ENCODE measurements around the gene ABCA2.

Gene ABCA2

GRCh38 chr9:136997371-136997770, 30.7 kb downstream of the ABCA2 start:
- Histone ChIP-seq H3K4me2 (ENCODE audit: low read length) (no peak overlapping the region), H2AFZ (ENCODE audit: low read length) (no peak overlapping the region), H3K36me3 (ENCODE audit: insufficient read depth, low read length) (no peaks in the 10 kb centered on the region; the same call in 1 of the 2 replicates), H3K4me1 (ENCODE audit: insufficient read depth, low read length, severe bottlenecking) (peaks cover 27% of the 10 kb centered on the region), H3K9me3 (ENCODE audit: low read length) (no peaks in the 10 kb centered on the region), H3K9me2 (ENCODE audit: low read depth, low read length) (no peaks in the 10 kb centered on the region), H3K4me3 (ENCODE audit: low read depth, low read length, poor library complexity, severe bottlenecking) (no peak overlapping the region), H3K9ac (ENCODE audit: low read length) (no peak overlapping the region), H3K27me3 (ENCODE audit: insufficient read depth, low read length) (no peaks in the 10 kb centered on the region), H4K20me1 (ENCODE audit: insufficient read depth, low read length) (no peaks in the 10 kb centered on the region), H3K27ac (ENCODE audit: low read depth, low read length, poor library complexity, severe bottlenecking) (no peak overlapping the region), H3K79me2 (ENCODE audit: insufficient read depth, low read length) (no peaks in the 10 kb centered on the region), H3F3A (ENCODE audit: insufficient read depth, low read length) (no peaks in the 10 kb centered on the region)
- no peak for TF ChIP-seq EZH2 (IDR thresholded peaks at IDR 0.05; ENCODE audit: borderline replicate concordance, low read length)
- TF ChIP-seq CTCF (IDR thresholded peaks at IDR 0.05; ENCODE audit: low read length) = no peak

DNA sequence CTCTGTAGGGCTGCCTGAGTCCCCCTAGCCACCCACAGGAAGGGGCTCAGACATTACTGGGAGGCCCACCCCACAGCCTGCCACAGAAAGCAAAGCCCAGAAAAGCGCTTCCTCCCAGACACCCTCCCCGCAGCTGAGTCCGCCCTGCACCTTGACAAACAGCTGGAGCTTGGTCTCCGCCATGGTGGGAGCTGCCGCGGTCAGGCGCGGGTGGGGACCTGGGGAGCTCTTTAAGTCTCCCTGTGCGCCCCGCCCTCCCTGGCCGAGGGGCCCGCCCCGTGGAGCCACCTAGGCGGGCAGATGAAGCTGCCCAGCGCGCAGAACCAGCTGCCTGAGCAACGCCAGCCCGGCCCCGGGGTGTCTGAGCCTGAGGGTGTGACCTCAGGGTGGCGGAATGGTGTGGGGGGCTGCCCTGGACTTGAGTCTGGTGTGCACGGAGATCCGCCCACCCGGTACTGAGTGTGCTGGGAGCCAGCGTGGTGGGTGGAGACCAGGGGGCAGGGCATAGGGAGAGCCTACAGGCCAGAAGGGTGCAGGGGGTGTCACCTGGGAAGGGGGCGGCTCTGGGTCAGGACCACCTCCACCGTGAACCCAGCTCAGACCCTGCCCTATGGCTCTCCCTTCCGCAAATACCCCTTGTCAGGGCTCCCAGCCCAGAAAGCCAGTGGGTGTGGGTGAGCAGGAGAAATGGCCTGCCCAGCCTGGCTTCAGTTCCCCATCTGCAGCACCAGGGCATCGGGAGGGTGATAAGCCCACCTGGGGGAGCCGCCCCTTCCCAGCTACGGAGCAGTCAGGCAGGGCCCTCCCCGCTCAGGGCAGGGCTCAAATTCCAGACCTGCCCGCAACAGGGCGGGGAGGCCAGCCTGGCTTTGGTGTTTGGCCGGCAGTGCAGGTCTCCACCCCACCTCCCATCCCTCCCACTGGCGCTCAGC, 31.4 kb downstream of the ABCA2 start, which contains the start of gene CLIC3:
Gene CLIC3 (minus strand): TSS at position 208 of the 932 bp plus-strand sequence. CDS start 25 bp downstream, at position 183.
- H3K9me2 ChIP-seq (ENCODE audit: low read depth, low read length) = no peaks in the 10 kb centered on the region
- H3K27me3 ChIP-seq (ENCODE audit: insufficient read depth, low read length) = no peaks in the 10 kb centered on the region
- peaks cover 27% of the 10 kb centered on the region for H3K4me1 ChIP-seq (ENCODE audit: insufficient read depth, low read length, severe bottlenecking)
- H3K79me2 ChIP-seq (ENCODE audit: insufficient read depth, low read length) = no peaks in the 10 kb centered on the region
- no peak for TF ChIP-seq EZH2 (IDR thresholded peaks at IDR 0.05; ENCODE audit: borderline replicate concordance, low read length)
- no peak for TF ChIP-seq CTCF (IDR thresholded peaks at IDR 0.05; ENCODE audit: low read length)
- 0 out of 2 replicates have a peak within 1 kb of the TSS, but pooled peaks have one; percentile 7 for H3K4me2 ChIP-seq (ENCODE audit: low read length)
- H3K4me3 ChIP-seq (ENCODE audit: low read depth, low read length, poor library complexity, severe bottlenecking) = no peak within 1 kb of the TSS
- no peak within 1 kb of the TSS for H2AFZ ChIP-seq (ENCODE audit: low read length)
- H3K36me3 ChIP-seq (ENCODE audit: insufficient read depth, low read length) = no peaks in the 10 kb centered on the region; the same call in 1 of the 2 replicates
- H3K9me3 ChIP-seq (ENCODE audit: low read length) = no peaks in the 10 kb centered on the region
- H3F3A ChIP-seq (ENCODE audit: insufficient read depth, low read length) = no peaks in the 10 kb centered on the region
- H3K27ac ChIP-seq (ENCODE audit: low read depth, low read length, poor library complexity, severe bottlenecking) = no peak within 1 kb of the TSS
- no peak within 1 kb of the TSS for H3K9ac ChIP-seq (ENCODE audit: low read length)
- H4K20me1 ChIP-seq (ENCODE audit: insufficient read depth, low read length) = no peaks in the 10 kb centered on the region

GRCh38 chr9:136995772-136996311, 32.2 kb downstream of the ABCA2 start:
- H3K9me2 ChIP-seq (ENCODE audit: low read depth, low read length) = no peaks in the 10 kb centered on the region
- H3F3A ChIP-seq (ENCODE audit: insufficient read depth, low read length) = no peaks in the 10 kb centered on the region
- H3K27me3 ChIP-seq (ENCODE audit: insufficient read depth, low read length) = no peaks in the 10 kb centered on the region
- H3K79me2 ChIP-seq (ENCODE audit: insufficient read depth, low read length) = no peaks in the 10 kb centered on the region
- no peak overlapping the region for H3K4me3 ChIP-seq (ENCODE audit: low read depth, low read length, poor library complexity, severe bottlenecking)
- H3K9me3 ChIP-seq (ENCODE audit: low read length) = no peaks in the 10 kb centered on the region
- no peak overlapping the region for H3K9ac ChIP-seq (ENCODE audit: low read length)
- no peak for TF ChIP-seq CTCF (IDR thresholded peaks at IDR 0.05; ENCODE audit: low read length)
- no peak for TF ChIP-seq EZH2 (IDR thresholded peaks at IDR 0.05; ENCODE audit: borderline replicate concordance, low read length)
- H3K27ac ChIP-seq (ENCODE audit: low read depth, low read length, poor library complexity, severe bottlenecking) = no peak overlapping the region
- H3K36me3 ChIP-seq (ENCODE audit: insufficient read depth, low read length) = no peaks in the 10 kb centered on the region; the same call in 1 of the 2 replicates
- H3K4me2 ChIP-seq (ENCODE audit: low read length) = no peak overlapping the region
- no peak overlapping the region for H2AFZ ChIP-seq (ENCODE audit: low read length)
- no peaks in the 10 kb centered on the region for H4K20me1 ChIP-seq (ENCODE audit: insufficient read depth, low read length)
- H3K4me1 ChIP-seq (ENCODE audit: insufficient read depth, low read length, severe bottlenecking) = peaks cover 27% of the 10 kb centered on the region
